HCT116 (cell line): Measurements from ENCODE around the gene CAPN10. TPM values are rescaled to one million over a fixed set of nuclear protein-coding genes. Genes with fewer than 3 reads are reported as not detected.

ENCODE experiments used
- ATAC-seq: fragments of 200-7000 bp; cut with Tn5 transposase; 2 replicates; pipeline ENCODE4 v1.9.1; 2020; ENCODE audit warnings: mild to moderate bottlenecking, moderate library complexity
- BruUV-seq: library from RNA; stranded (reverse); fragments of 400-500 nt; replicated peaks from 2 replicates; lab custom pipeline; 2021; lab: Mats Ljungman, UMichigan
- CTCF ChIA-PET: fragments of 300-600 bp; sonication (Branson Sonifier 250); formaldehyde crosslinking; loops from one replicate; lab custom pipeline; 2021; ENCODE audit warnings: antibody characterized with exemption; lab: Charles Lee
- POLR2A ChIA-PET: fragments of 300-600, 350-600 bp; sonication (Branson Sonifier 250); formaldehyde crosslinking; loops from one replicate; lab custom pipeline; 2021; ENCODE audit warnings: antibody characterized with exemption; lab: Charles Lee
- RAD21 ChIA-PET, 2 experiments: fragments of 300-600 bp; sonication (Branson Sonifier 250); formaldehyde crosslinking; loops; one replicate each; lab custom pipeline; 2023; ENCODE audit warnings: low total read pairs in 2 of 2; ENCODE audit not compliant: uncharacterized antibody in 2 of 2, unreplicated experiment in 2 of 2, low non-redundant PET in 1 of 2; lab: Charles Lee
- DNase-seq: peaks from one replicate; pipeline ENCODE4 v3.0.0-alpha.2; 2010; ENCODE audit warnings: low read depth, low spot score
- H2AFZ ChIP-seq: fragments of 200-600 bp; shearing (Covaris generic), sonication (generic); 2 replicates; pipeline ENCODE4 v1.6.1; 2017; ENCODE audit warnings: low read depth, mixed run types, mixed read lengths, antibody characterized with exemption, low read length; ENCODE audit not compliant: poor library complexity, severe bottlenecking
- H3K27ac ChIP-seq: 2 replicates; pipeline ENCODE4 v1.5.1; 2012; ENCODE audit warnings: low read depth, low read length
- H3K27me3 ChIP-seq: fragments of 200-600 bp; sonication (generic); 2 replicates; pipeline ENCODE4 v1.6.1; 2016; ENCODE audit warnings: mixed run types, low read length, mixed read lengths; ENCODE audit not compliant: insufficient read depth
- H3K36me3 ChIP-seq, 2 experiments: fragments of 200-500 bp in 1 of 2; fragments of 200-600 bp in 1 of 2; sonication (Bioruptor generic) in 1 of 2; sonication (generic) in 1 of 2; 2 replicates each; pipeline versions ENCODE4 v1.5.1 to v1.6.1; 2014 to 2016; ENCODE audit warnings: low read length in 2 of 2, inconsistent platforms in 1 of 2, mixed read lengths in 1 of 2, mixed run types in 1 of 2; ENCODE audit not compliant: insufficient read depth in 2 of 2, control insufficient read depth in 1 of 2
- H3K4me1 ChIP-seq, 2 experiments: fragments of 200-600 bp in 1 of 2; sonication (generic) in 1 of 2; 2 replicates each; pipeline versions ENCODE4 v1.5.1 to v1.6.1; 2012 to 2017; ENCODE audit warnings: low read length in 2 of 2, inconsistent platforms in 1 of 2, mild to moderate bottlenecking in 1 of 2, mixed read lengths in 1 of 2, mixed run types in 1 of 2, moderate library complexity in 1 of 2; ENCODE audit not compliant: insufficient read depth in 2 of 2, control insufficient read depth in 1 of 2
- H3K4me2 ChIP-seq: fragments of 200-600 bp; sonication (generic); 2 replicates; pipeline ENCODE4 v1.6.1; 2017; ENCODE audit warnings: mixed run types, low read length, mixed read lengths
- H3K4me3 ChIP-seq, 2 experiments: fragments of 200-600 bp in 1 of 2; sonication (generic) in 1 of 2; replicated peaks in 1 of 2; 2 replicates each; pipeline ENCODE4 v1.5.1; 2011 to 2016; ENCODE audit warnings: low read length in 2 of 2, control low read depth in 1 of 2, low read depth in 1 of 2, mild to moderate bottlenecking in 1 of 2, mixed read lengths in 1 of 2, mixed run types in 1 of 2
- H3K79me2 ChIP-seq: fragments of 200-600 bp; sonication (generic); 2 replicates; pipeline ENCODE4 v1.6.1; 2017; ENCODE audit warnings: mild to moderate bottlenecking, mixed run types, low read length, moderate library complexity, mixed read lengths; ENCODE audit not compliant: insufficient read depth
- H3K9ac ChIP-seq: fragments of 200-600 bp; sonication (generic); 2 replicates; pipeline ENCODE4 v1.6.1; 2016; ENCODE audit warnings: low read length, mixed read lengths
- H3K9me2 ChIP-seq: fragments of 200-600 bp; sonication (generic), shearing (Covaris generic); 2 replicates; pipeline ENCODE4 v1.6.1; 2017; ENCODE audit warnings: mixed run types, mild to moderate bottlenecking, moderate library complexity; ENCODE audit not compliant: insufficient read depth
- H3K9me3 ChIP-seq, 2 experiments: fragments of 200-500 bp in 1 of 2; fragments of 200-600 bp in 1 of 2; sonication (Bioruptor generic) in 1 of 2; sonication (generic) in 1 of 2; 2 replicates each; pipeline ENCODE4 v1.6.1; 2014 to 2017; ENCODE audit warnings: low read length in 2 of 2, mixed read lengths in 2 of 2, inconsistent platforms in 1 of 2, low read depth in 1 of 2, mild to moderate bottlenecking in 1 of 2, mixed run types in 1 of 2, moderate library complexity in 1 of 2; ENCODE audit not compliant: control insufficient read depth in 1 of 2, insufficient read depth in 1 of 2
- H4K20me1 ChIP-seq: fragments of 200-600 bp; sonication (generic), shearing (Covaris generic); 2 replicates; pipeline ENCODE4 v1.6.1; 2017; ENCODE audit warnings: mixed run types, mild to moderate bottlenecking, moderate library complexity; ENCODE audit not compliant: insufficient read depth
- ATF3 ChIP-seq: IDR thresholded peaks from 2 replicates; pipeline ENCODE4 v1.6.1; 2012
- CEBPB ChIP-seq: IDR thresholded peaks from 2 replicates; pipeline ENCODE4 v1.6.1; 2012; ENCODE audit warnings: low read depth
- EGR1 ChIP-seq: IDR thresholded peaks from 2 replicates; pipeline ENCODE4 v1.6.1; 2012; ENCODE audit warnings: low read depth
- EZH2 ChIP-seq: fragments of 200-600 bp; sonication (generic); IDR thresholded peaks from 2 replicates; pipeline ENCODE4 v1.6.1; 2017; ENCODE audit warnings: antibody characterized with exemption, mixed run types
- FOSL1 ChIP-seq: IDR thresholded peaks from 2 replicates; pipeline ENCODE4 v1.6.1; 2012; ENCODE audit warnings: low read depth
- MAX ChIP-seq: IDR thresholded peaks from 2 replicates; pipeline ENCODE4 v1.6.1; 2012
- POLR2AphosphoS5 ChIP-seq: IDR thresholded peaks from 2 replicates; pipeline ENCODE4 v1.6.1; 2011; ENCODE audit warnings: mild to moderate bottlenecking, low read depth, low read length, moderate library complexity
- RAD21 ChIP-seq: IDR thresholded peaks from 2 replicates; pipeline ENCODE4 v1.6.1; 2012; ENCODE audit warnings: low read depth, mild to moderate bottlenecking
- SIN3A ChIP-seq: IDR thresholded peaks from 2 replicates; pipeline ENCODE4 v1.6.1; 2012; ENCODE audit warnings: low read depth
- SP1 ChIP-seq: IDR thresholded peaks from 2 replicates; pipeline ENCODE4 v1.6.1; 2012; ENCODE audit warnings: low read depth
- TCF7L2 ChIP-seq: IDR thresholded peaks from 2 replicates; pipeline ENCODE4 v1.7.0; 2011; ENCODE audit warnings: borderline replicate concordance, inconsistent platforms; ENCODE audit not compliant: insufficient read depth, insufficient read length; ENCODE audit errors: extremely low read depth
- YY1 ChIP-seq: IDR thresholded peaks from 2 replicates; pipeline ENCODE4 v1.6.1; 2011; ENCODE audit warnings: low read length, low read depth, moderate library complexity, mild to moderate bottlenecking; ENCODE audit not compliant: insufficient replicate concordance; ENCODE audit errors: extremely low read depth
- ZBTB33 ChIP-seq: IDR thresholded peaks from 2 replicates; pipeline ENCODE4 v1.6.1; 2011; ENCODE audit warnings: mild to moderate bottlenecking, low read length, moderate library complexity; ENCODE audit not compliant: insufficient replicate concordance; ENCODE audit errors: extremely low read depth
- ZNF274 ChIP-seq: fragments of 200-500 bp; sonication (Bioruptor generic); IDR thresholded peaks from 2 replicates; pipeline ENCODE4 v1.6.1; 2014; ENCODE audit warnings: mild to moderate bottlenecking, low read depth, low read length, inconsistent platforms
- intact Hi-C: fragments of 100-400 bp; cut with micrococcal nuclease; formaldehyde crosslinking; loops from 2 replicates; pipeline ENCODE4 v1.10.0; 2022
- total RNA-seq: library from RNA; stranded (reverse); gene quantifications from one replicate; pipeline ENCODE4 v1.2.1, GENCODE V29; 2021; ENCODE audit not compliant: unreplicated experiment

CAPN10 gene
- total RNA-seq, 1 experiment from 2014 or later: 40.7 TPM

GRCh38 chr2:240613781-240614180 is 27.2 kb downstream of the CAPN10 start (continued):
- TF ChIP-seq MAX: no peak
- no peak for TF ChIP-seq POLR2AphosphoS5
- no peak for TF ChIP-seq SP1
- TF ChIP-seq TCF7L2: no peak
- no peak for TF ChIP-seq ZBTB33
- no peak for TF ChIP-seq YY1
- no peak for TF ChIP-seq CEBPB
- no peak for TF ChIP-seq SIN3A
- no peak for TF ChIP-seq EZH2

- Histone ChIP-seq H4K20me1 (no peaks in the 10 kb centered on the region), H3K4me1 (no peaks in the 10 kb centered on the region), H3K9ac (no peak overlapping the region), H3K36me3 (no peaks in the 10 kb centered on the region), H3K79me2 (no peaks in the 10 kb centered on the region), H3K27ac (no peak overlapping the region), H3K9me2 (no peaks in the 10 kb centered on the region), H3K27me3 (no peaks in the 10 kb centered on the region), H3K9me3 (peaks cover 0 to 11% of the 10 kb centered on the region in 2 experiments; a peak in 2 of 4 replicates), H2AFZ (no peak overlapping the region), H3K4me3 (no peak overlapping the region), H3K4me2 (no peak overlapping the region)
- ChIA-PET POLR2A (no interaction called here), CTCF (no interaction called here), RAD21 (no interaction called here)
- DNase-seq: no peak
- BruUV-seq: no TSS peak
- intact Hi-C loops: no loop called here
- TF ChIP-seq YY1: no peak
- TF ChIP-seq ATF3: no peak
- no peak for TF ChIP-seq SIN3A
- TF ChIP-seq RAD21: no peak
- no peak for TF ChIP-seq EGR1
- no peak for TF ChIP-seq FOSL1
- TF ChIP-seq SP1: no peak
- no peak for TF ChIP-seq CEBPB
- TF ChIP-seq ZNF274: no peak
- no peak for ATAC-seq
Measured at GRCh38 chr2:240614391-240614790, 27.9 kb downstream of the CAPN10 start.
